H9 (cell line): ENCODE measurements around the gene TMC1. TPM values are rescaled to one million over a fixed set of nuclear protein-coding genes. Genes with fewer than 3 reads are reported as not detected.

ENCODE experiments used
- DNase-seq: peaks from one replicate; pipeline ENCODE4 v3.0.0-alpha.2; 2017
- H2AFZ ChIP-seq: one replicate; pipeline ENCODE4 v1.6.1; 2013; ENCODE audit warnings: mild to moderate bottlenecking, low read length, control low read depth, moderate library complexity
- H2AK5ac ChIP-seq: 2 replicates; pipeline ENCODE4 v1.6.1; 2013; ENCODE audit warnings: low read length, control low read depth, mixed read lengths; ENCODE audit not compliant: insufficient read length
- H2BK120ac ChIP-seq: one replicate; pipeline ENCODE4 v1.6.1; 2013; ENCODE audit warnings: low read depth, mild to moderate bottlenecking, low read length, control low read depth, inconsistent platforms; ENCODE audit not compliant: poor library complexity, severe bottlenecking
- H2BK12ac ChIP-seq: 2 replicates; pipeline ENCODE4 v1.6.1; 2013; ENCODE audit warnings: low read length, control low read depth, mixed read lengths, low read depth; ENCODE audit not compliant: insufficient read length
- H2BK15ac ChIP-seq: 2 replicates; pipeline ENCODE4 v1.6.1; 2013; ENCODE audit warnings: low read depth, low read length, control low read depth
- H2BK20ac ChIP-seq: one replicate; pipeline ENCODE4 v1.6.1; 2013; ENCODE audit warnings: low read depth, mild to moderate bottlenecking, low read length, control low read depth, inconsistent platforms; ENCODE audit not compliant: poor library complexity, severe bottlenecking
- H2BK5ac ChIP-seq: 2 replicates; pipeline ENCODE4 v1.6.1; 2013; ENCODE audit warnings: low read length, control low read depth, mixed read lengths; ENCODE audit not compliant: insufficient read length
- H3K14ac ChIP-seq: 2 replicates; pipeline ENCODE4 v1.6.1; 2013; ENCODE audit warnings: low read length, control low read depth; ENCODE audit not compliant: insufficient read depth
- H3K18ac ChIP-seq: 2 replicates; pipeline ENCODE4 v1.6.1; 2013; ENCODE audit warnings: low read depth, mild to moderate bottlenecking, mixed read lengths, low read length, control low read depth; ENCODE audit not compliant: insufficient read length
- H3K23ac ChIP-seq: 2 replicates; pipeline ENCODE4 v1.6.1; 2013; ENCODE audit warnings: low read length, control low read depth, mixed read lengths, low read depth; ENCODE audit not compliant: insufficient read length
- H3K23me2 ChIP-seq: 2 replicates; pipeline ENCODE4 v1.6.1; 2013; ENCODE audit warnings: low read depth, mild to moderate bottlenecking, mixed read lengths, low read length, control low read depth; ENCODE audit not compliant: insufficient read length, poor library complexity, severe bottlenecking
- H3K27ac ChIP-seq: 2 replicates; pipeline ENCODE4 v1.5.1; 2013; ENCODE audit warnings: low read length, control low read depth, mixed read lengths, low read depth; ENCODE audit not compliant: insufficient read length
- H3K27me3 ChIP-seq: 2 replicates; pipeline ENCODE4 v1.6.1; 2013; ENCODE audit warnings: low read length, control low read depth, inconsistent platforms; ENCODE audit not compliant: insufficient read depth
- H3K4ac ChIP-seq: 2 replicates; pipeline ENCODE4 v1.6.1; 2013; ENCODE audit warnings: low read depth, mild to moderate bottlenecking, control low read depth, inconsistent platforms, low read length, moderate library complexity
- H3K4me1 ChIP-seq: 2 replicates; pipeline ENCODE4 v1.6.1; 2013; ENCODE audit warnings: low read length, control low read depth, inconsistent platforms; ENCODE audit not compliant: insufficient read depth
- H3K4me2 ChIP-seq: 2 replicates; pipeline ENCODE4 v1.6.1; 2013; ENCODE audit warnings: low read length, control low read depth, mixed read lengths; ENCODE audit not compliant: insufficient read length, insufficient read depth
- H3K56ac ChIP-seq: 2 replicates; pipeline ENCODE4 v1.6.1; 2013; ENCODE audit warnings: low read depth, mild to moderate bottlenecking, mixed read lengths, low read length, control low read depth; ENCODE audit not compliant: insufficient read length
- H3K79me1 ChIP-seq: 2 replicates; pipeline ENCODE4 v1.6.1; 2013; ENCODE audit warnings: low read depth, mild to moderate bottlenecking, moderate library complexity, low read length, control low read depth, inconsistent platforms; ENCODE audit not compliant: insufficient read depth, poor library complexity, severe bottlenecking
- H3K79me2 ChIP-seq: 2 replicates; pipeline ENCODE4 v1.6.1; 2013; ENCODE audit warnings: low read length, control low read depth, inconsistent platforms; ENCODE audit not compliant: insufficient read depth
- H3K9ac ChIP-seq: 2 replicates; pipeline ENCODE4 v1.6.1; 2013; ENCODE audit warnings: low read length, control low read depth, mixed read lengths; ENCODE audit not compliant: insufficient read length; ENCODE audit errors: extremely low read depth
- H3K9me3 ChIP-seq: one replicate; pipeline ENCODE4 v1.6.1; 2013; ENCODE audit warnings: low read depth, low read length, inconsistent platforms; ENCODE audit not compliant: control insufficient read depth
- H3T11ph ChIP-seq: one replicate; pipeline ENCODE4 v1.6.1; 2013; ENCODE audit warnings: mild to moderate bottlenecking, low read length, control low read depth, inconsistent platforms
- H4K20me1 ChIP-seq: one replicate; pipeline ENCODE4 v1.6.1; 2013; ENCODE audit not compliant: control insufficient read depth, insufficient read length, insufficient read depth
- H4K5ac ChIP-seq: 2 replicates; pipeline ENCODE4 v1.6.1; 2013; ENCODE audit warnings: low read depth, mild to moderate bottlenecking, mixed read lengths, low read length, control low read depth; ENCODE audit not compliant: insufficient read length
- H4K8ac ChIP-seq: replicated peaks from 2 replicates; pipeline ENCODE4 v1.6.1; 2013; ENCODE audit warnings: low read length, control low read depth, mixed read lengths, low read depth; ENCODE audit not compliant: insufficient read length
- H4K91ac ChIP-seq: 2 replicates; pipeline ENCODE4 v1.6.1; 2013; ENCODE audit warnings: low read depth, mild to moderate bottlenecking, moderate library complexity, mixed read lengths, low read length, control low read depth; ENCODE audit not compliant: insufficient read length
- H3K27ac Mint-ChIP-seq, 3 experiments: 2 replicates in 2 of 3; 3 replicates in 1 of 3; pipeline ENCODE4 v1.8.0; 2020 to 2021; ENCODE audit warnings: mixed read lengths in 3 of 3, mild to moderate bottlenecking in 1 of 3, moderate library complexity in 1 of 3
- H3K27me3 Mint-ChIP-seq: 2 replicates; pipeline ENCODE4 v1.8.0; 2021; ENCODE audit warnings: low read depth, mild to moderate bottlenecking, moderate library complexity, mixed read lengths
- H3K36me3 Mint-ChIP-seq, 3 experiments: 2 replicates in 2 of 3; 3 replicates in 1 of 3; pipeline ENCODE4 v1.8.0; 2020 to 2021; ENCODE audit warnings: low read depth in 3 of 3, mixed read lengths in 3 of 3; ENCODE audit not compliant: insufficient read depth in 1 of 3
- H3K4me1 Mint-ChIP-seq, 2 experiments: 2 replicates each; pipeline ENCODE4 v1.8.0; 2020; ENCODE audit warnings: mixed read lengths in 2 of 2
- H3K4me3 Mint-ChIP-seq, 2 experiments: 2 replicates in 1 of 2; 3 replicates in 1 of 2; pipeline ENCODE4 v1.8.0; 2020 to 2021; ENCODE audit warnings: mild to moderate bottlenecking in 2 of 2, mixed read lengths in 2 of 2, moderate library complexity in 1 of 2
- H3K9me3 Mint-ChIP-seq, 2 experiments: 2 replicates in 1 of 2; 3 replicates in 1 of 2; pipeline ENCODE4 v1.8.0; 2020; ENCODE audit warnings: mild to moderate bottlenecking in 2 of 2, mixed read lengths in 2 of 2, moderate library complexity in 1 of 2
- CTCF ChIP-seq: fragments of 200-600 bp; sonication (generic); conservative IDR thresholded peaks from 3 replicates; pipeline ENCODE4 v1.8.0; 2021; ENCODE audit warnings: antibody characterized with exemption, mild to moderate bottlenecking
- WGBS: extraction: QIAGEN DNeasy Blood & Tissue Kit; methylation state at CpG from one replicate; pipeline ENCODE4 v1.1.7; 2013; ENCODE audit warnings: missing lambda C conversion rate, low lambda C conversion rate, mixed read lengths; ENCODE audit not compliant: insufficient read length; ENCODE audit errors: extremely low coverage; 5-methylcytosine and 5-hydroxymethylcytosine counted together
- total RNA-seq: library from RNA; stranded (reverse); gene quantifications from 2 replicates; pipeline ENCODE4 v1.2.1, GENCODE V29; 2021

The TMC1 gene
- total RNA-seq, 1 experiment from 2014 or later = 2.4 TPM

GRCh38 chr9:72633966-72634365 is 112.6 kb downstream of the TMC1 start:
- Histone ChIP-seq H4K20me1 (no peaks in the 10 kb centered on the region), H3K27ac (no peak overlapping the region)

More at GRCh38 chr9:72633966-72634365, 112.6 kb downstream of the TMC1 start:
- H2BK5ac ChIP-seq = no peak overlapping the region
- H3K4ac ChIP-seq = no peak overlapping the region
- DNase-seq = no peak
- no peak overlapping the region for H2BK120ac ChIP-seq
- H3K79me1 ChIP-seq = no peaks in the 10 kb centered on the region
- H2BK15ac ChIP-seq = no peak overlapping the region
- H3K14ac ChIP-seq = no peak overlapping the region
- Mint-ChIP-seq H3K4me1 (peaks cover 9% of the 10 kb centered on the region in 2 experiments; a peak in 3 of 4 replicates), H3K4me3 (no peak overlapping the region), H3K27me3 (peaks cover 3% of the 10 kb centered on the region; the same call in 1 of the 2 replicates), H3K9me3 (peaks cover 28 to 29% of the 10 kb centered on the region in 2 experiments), H3K36me3 (peaks cover 18 to 32% (median 20%) of the 10 kb centered on the region in 3 experiments), H3K27ac (no peak overlapping the region)
- no peak overlapping the region for H3K56ac ChIP-seq
- no peak overlapping the region for H4K8ac ChIP-seq
- no peaks in the 10 kb centered on the region; the same call in 1 of the 2 replicates for H3K4me1 ChIP-seq
- no peak overlapping the region for H2AK5ac ChIP-seq
- no peaks in the 10 kb centered on the region for H3K79me2 ChIP-seq
- WGBS = no CpG with 5 or more reads among the region's 5 CpGs
- H3K4me2 ChIP-seq = no peak overlapping the region
- H4K91ac ChIP-seq = no peak overlapping the region
- H3K18ac ChIP-seq = no peak overlapping the region
- H3K23me2 ChIP-seq = no peaks in the 10 kb centered on the region
- no peak overlapping the region for H3K23ac ChIP-seq
- H3T11ph ChIP-seq = no peak overlapping the region
- H3K27me3 ChIP-seq = no peaks in the 10 kb centered on the region
- no peak overlapping the region for H2BK12ac ChIP-seq
- H2BK20ac ChIP-seq = no peak overlapping the region
- no peak overlapping the region for H3K9ac ChIP-seq
- peaks cover 14% of the 10 kb centered on the region for H3K9me3 ChIP-seq
- H2AFZ ChIP-seq = no peak overlapping the region
- TF ChIP-seq CTCF = no peak
- no peak overlapping the region for H4K5ac ChIP-seq
